Right lobe of liver (tissue), 6 donors: Measurements from ENCODE around the gene PDE4B. TPM values are rescaled to one million over a fixed set of nuclear protein-coding genes. Genes with fewer than 3 reads are reported as not detected.

ENCODE experiments used
- ATAC-seq, 4 donors: fragments of 200-7000 bp; cut with Tn5 transposase; one replicate each; pipeline ENCODE4 v1.9.1; 2020; ENCODE audit warnings: mild to moderate bottlenecking in 4 of 4, moderate library complexity in 4 of 4
- DNase-seq, 3 donors: peaks; one replicate each; pipeline ENCODE4 v3.0.0-alpha.2; 2020
- H3K27ac ChIP-seq, 3 donors: fragments of 200-600 bp; one replicate each; pipeline ENCODE4 v1.8.0; 2022
- H3K27me3 ChIP-seq, 2 donors: fragments of 200-600 bp; one replicate each; pipeline ENCODE4 v1.8.0; 2022
- H3K36me3 ChIP-seq, 4 donors: fragments of 200-600 bp; sonication (generic) in 1 of 4; one replicate each; pipeline versions ENCODE4 v1.5.1 to v1.8.0; 2017 to 2022; ENCODE audit warnings: control low read depth in 1 of 4
- H3K4me1 ChIP-seq, 4 donors: fragments of 200-600 bp; sonication (generic) in 1 of 4; one replicate each; pipeline versions ENCODE4 v1.5.1 to v1.8.0; 2017 to 2022; ENCODE audit warnings: control low read depth in 1 of 4
- H3K4me3 ChIP-seq, 3 donors: fragments of 200-600 bp; one replicate each; pipeline ENCODE4 v1.8.0; 2022
- H3K9me3 ChIP-seq, 4 donors: fragments of 200-600 bp; sonication (generic) in 1 of 4; one replicate each; pipeline versions ENCODE4 v1.5.1 to v1.8.0; 2017 to 2022; ENCODE audit warnings: control low read depth in 1 of 4
- CTCF ChIP-seq, 4 donors: fragments of 200-600 bp in 3 of 4; fragments of 450-650 bp in 1 of 4; IDR thresholded peaks; one replicate each; pipeline versions ENCODE4 v1.5.1 to v1.8.0; 2016 to 2022; ENCODE audit warnings: antibody characterized with exemption in 4 of 4, mild to moderate bottlenecking in 2 of 4
- POLR2A ChIP-seq: fragments of 450-650 bp; IDR thresholded peaks from one replicate; pipeline ENCODE4 v1.6.1; 2017; ENCODE audit warnings: antibody characterized with exemption, mild to moderate bottlenecking
- WGBS: methylation state at CpG from one replicate; pipeline ENCODE4 v1.1.6; 2018; ENCODE audit warnings: low coverage, low lambda C conversion rate; ENCODE audit not compliant: insufficient coverage; ENCODE audit errors: missing lambda C conversion rate; 5-methylcytosine and 5-hydroxymethylcytosine counted together
- intact Hi-C, 2 donors: fragments of 100-400 bp; cut with DNase I; formaldehyde crosslinking; loops; one replicate each; pipeline versions ENCODE4 v1.11.2 to v1.14.1; 2022
- total RNA-seq, 6 experiments: library from RNA; depleted of rRNA in 2 of 6; stranded (reverse); fragments of >200 nt in 2 of 6; fragmentation: NEBNext Ultra II Directional in 3 of 6; extraction: Animal tissue kit (Norgen Biotek cat#: 25700) in 3 of 6; gene quantifications; one replicate each; pipeline versions ENCODE4 v1.1.0 to v1.2.4, GENCODE V29; 2016 to 2023
- donor health status: DM: no; HTN: yes; CAD: no.
- donor health status: DM: no; HTN: no; CAD: no.
- donor health status: DM: no; HTN: no; CAD: no.
- donor health status: DM: no; HTN: yes; CAD: no.
- donor health status: DM: no; HTN: yes; CAD: no.

Gene PDE4B
- total RNA-seq, 6 experiments from 2014 or later: 1.4 to 6.4 (median 2.4) TPM

- Histone ChIP-seq H3K36me3 (no peaks in the 10 kb centered on the region), H3K9me3 (no peaks in the 10 kb centered on the region), H3K4me3 (no peak overlapping the region), H3K27ac (no peak overlapping the region), H3K27me3 (no peaks in the 10 kb centered on the region), H3K4me1 (no peaks in the 10 kb centered on the region)
- DNase-seq (no peak), ATAC-seq (no peak)
- WGBS: 39% methylated on average over 2 of the region's 2 CpGs
- TF ChIP-seq CTCF (IDR thresholded peaks at IDR 0.05) (no peak), POLR2A (no peak)
- intact Hi-C loops: no loop called here
These were observed 230.4 kb downstream of the PDE4B start for GRCh38 chr1:66022904-66023620.

GRCh38 chr1:66025188-66025587 is 232.5 kb downstream of the PDE4B start:
- DNase-seq: no peak
- no peaks in the 10 kb centered on the region for H3K27me3 ChIP-seq
- no peak for ATAC-seq
- TF ChIP-seq CTCF (IDR thresholded peaks at IDR 0.05) (no peak), POLR2A (no peak)
- intact Hi-C loops: no loop called here
- no peaks in the 10 kb centered on the region for H3K36me3 ChIP-seq
- H3K4me3 ChIP-seq: no peak overlapping the region
- no peaks in the 10 kb centered on the region for H3K4me1 ChIP-seq
- no peaks in the 10 kb centered on the region for H3K9me3 ChIP-seq
- H3K27ac ChIP-seq: no peak overlapping the region

GRCh38 chr1:66028035-66028434 is 235.3 kb downstream of the PDE4B start:
- TF ChIP-seq POLR2A (no peak), CTCF (IDR thresholded peaks at IDR 0.05) (no peak)
- Histone ChIP-seq H3K4me1 (no peaks in the 10 kb centered on the region), H3K9me3 (no peaks in the 10 kb centered on the region), H3K27me3 (no peaks in the 10 kb centered on the region), H3K36me3 (no peaks in the 10 kb centered on the region), H3K4me3 (no peak overlapping the region), H3K27ac (no peak overlapping the region)
- no peak for DNase-seq
- ATAC-seq: no peak
- WGBS: 95% methylated on average over 3 of the region's 3 CpGs
- intact Hi-C loops: no loop called here

- intact Hi-C loops: no loop called here
- no peak overlapping the region for H3K4me3 ChIP-seq
- no peaks in the 10 kb centered on the region for H3K27me3 ChIP-seq
- ATAC-seq: no peak
- no peaks in the 10 kb centered on the region for H3K9me3 ChIP-seq
- 7% methylated on average over 1 of the region's 1 CpG for WGBS
- no peaks in the 10 kb centered on the region for H3K36me3 ChIP-seq
- no peaks in the 10 kb centered on the region for H3K4me1 ChIP-seq
- TF ChIP-seq POLR2A: no peak
- no peak for TF ChIP-seq CTCF (IDR thresholded peaks at IDR 0.05)
- no peak for DNase-seq
- no peak overlapping the region for H3K27ac ChIP-seq
These were observed 241.1 kb downstream of the PDE4B start for GRCh38 chr1:66033781-66034180.
